ENCODE data around the gene LARGE1.

- no peak for TF ChIP-seq MYNN (IDR thresholded peaks at IDR 0.05)
- no peak for TF ChIP-seq MYNN (CRISPR knock-in tag; IDR thresholded peaks at IDR 0.05)
- TF ChIP-seq HDAC3 (IDR thresholded peaks at IDR 0.05; ENCODE audit: borderline replicate concordance, partially characterized antibody) = no peak
- TF ChIP-seq, protein P1, sequence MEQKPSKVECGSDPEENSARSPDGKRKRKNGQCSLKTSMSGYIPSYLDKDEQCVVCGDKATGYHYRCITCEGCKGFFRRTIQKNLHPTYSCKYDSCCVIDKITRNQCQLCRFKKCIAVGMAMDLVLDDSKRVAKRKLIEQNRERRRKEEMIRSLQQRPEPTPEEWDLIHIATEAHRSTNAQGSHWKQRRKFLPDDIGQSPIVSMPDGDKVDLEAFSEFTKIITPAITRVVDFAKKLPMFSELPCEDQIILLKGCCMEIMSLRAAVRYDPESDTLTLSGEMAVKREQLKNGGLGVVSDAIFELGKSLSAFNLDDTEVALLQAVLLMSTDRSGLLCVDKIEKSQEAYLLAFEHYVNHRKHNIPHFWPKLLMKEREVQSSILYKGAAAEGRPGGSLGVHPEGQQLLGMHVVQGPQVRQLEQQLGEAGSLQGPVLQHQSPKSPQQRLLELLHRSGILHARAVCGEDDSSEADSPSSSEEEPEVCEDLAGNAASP (IDR thresholded peaks at IDR 0.05) = no peak
- TF ChIP-seq CTCF (IDR thresholded peaks at IDR 0.05 in 2 of 3, conservative IDR thresholded peaks at IDR 0.05 in 1 of 3; ENCODE audit: insufficient read depth in 2 of 3, low read depth in 1 of 3, low read length in 3 of 3) = no peak
- no peak for TF ChIP-seq RBBP5 (IDR thresholded peaks at IDR 0.05; ENCODE audit: borderline replicate concordance, insufficient read depth, low read length, poor library complexity, severe bottlenecking)
- TF ChIP-seq, protein P2, sequence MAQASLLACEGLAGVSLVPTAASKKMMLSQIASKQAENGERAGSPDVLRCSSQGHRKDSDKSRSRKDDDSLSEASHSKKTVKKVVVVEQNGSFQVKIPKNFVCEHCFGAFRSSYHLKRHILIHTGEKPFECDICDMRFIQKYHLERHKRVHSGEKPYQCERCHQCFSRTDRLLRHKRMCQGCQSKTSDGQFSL (CRISPR knock-in tag; IDR thresholded peaks at IDR 0.05) = no peak
- TF ChIP-seq, protein P2 (tag; IDR thresholded peaks at IDR 0.05) = no peak
- TF ChIP-seq CBX5 (IDR thresholded peaks at IDR 0.05; ENCODE audit: borderline replicate concordance, low read depth) = no peak
- TF ChIP-seq ZNF217 (CRISPR knock-in tag; IDR thresholded peaks at IDR 0.05) = no peak
Observed at GRCh38 chr22:33601062-33601461, 319.2 kb downstream of the LARGE1 start.

Data from K562 (cell line).